CD14-positive monocyte (primary cell): ENCODE data around the gene CDH6. TPM values are rescaled to one million over a fixed set of nuclear protein-coding genes. Genes with fewer than 3 reads are reported as not detected.

Source experiments
- DNase-seq, 3 donors: peaks; one replicate each; pipeline ENCODE4 v3.0.0-alpha.2; 2011 to 2022
- H2AFZ ChIP-seq: 2 replicates; pipeline ENCODE4 v1.6.0; 2012; ENCODE audit warnings: mild to moderate bottlenecking, low read depth, low read length, inconsistent platforms; ENCODE audit not compliant: insufficient read depth, poor library complexity, severe bottlenecking
- H3K27ac ChIP-seq, 2 donors: 1 replicate in 1 of 2; 2 replicates in 1 of 2; pipeline ENCODE4 v1.5.1; 2012 to 2013; ENCODE audit warnings: low read length in 2 of 2, control low read depth in 1 of 2, inconsistent platforms in 1 of 2, low read depth in 1 of 2, mild to moderate bottlenecking in 1 of 2
- H3K27me3 ChIP-seq, 2 donors: one replicate each; pipeline versions ENCODE4 v1.6.0 to v1.6.1; 2011 to 2013; ENCODE audit warnings: low read length in 2 of 2; ENCODE audit not compliant: control insufficient read depth in 2 of 2, insufficient read depth in 2 of 2
- H3K36me3 ChIP-seq, 2 donors: replicated peaks in 1 of 2; 1 replicate in 1 of 2; 2 replicates in 1 of 2; pipeline versions ENCODE4 v1.5.1 to v1.6.1; 2012 to 2013; ENCODE audit warnings: low read length in 2 of 2, control low read depth in 1 of 2, inconsistent platforms in 1 of 2, mild to moderate bottlenecking in 1 of 2; ENCODE audit not compliant: insufficient read depth in 2 of 2, control insufficient read depth in 1 of 2
- H3K4me1 ChIP-seq, 2 donors: 1 replicate in 1 of 2; 2 replicates in 1 of 2; pipeline versions ENCODE4 v1.5.1 to v1.6.1; 2012 to 2013; ENCODE audit warnings: low read length in 2 of 2, control low read depth in 1 of 2, inconsistent platforms in 1 of 2, mild to moderate bottlenecking in 1 of 2, moderate library complexity in 1 of 2; ENCODE audit not compliant: insufficient read depth in 2 of 2, control insufficient read depth in 1 of 2
- H3K4me2 ChIP-seq: replicated peaks from 2 replicates; pipeline ENCODE3; 2012; ENCODE audit warnings: low read length, moderate library complexity, mild to moderate bottlenecking; ENCODE audit not compliant: poor library complexity, severe bottlenecking; ENCODE audit errors: extremely low read depth
- H3K4me3 ChIP-seq, 3 experiments: fragments of 200-600 bp in 1 of 3; sonication (generic) in 1 of 3; replicated peaks in 1 of 3; 1 replicate in 2 of 3; 2 replicates in 1 of 3; pipeline ENCODE4 v1.5.1; 2011 to 2013; ENCODE audit warnings: low read length in 3 of 3, mild to moderate bottlenecking in 3 of 3, control low read depth in 2 of 3, low read depth in 2 of 3, inconsistent platforms in 1 of 3, moderate library complexity in 1 of 3
- H3K79me2 ChIP-seq: 2 replicates; pipeline ENCODE4 v1.6.0; 2012; ENCODE audit warnings: mild to moderate bottlenecking, control low read depth, inconsistent platforms, low read length, moderate library complexity; ENCODE audit not compliant: insufficient read depth
- H3K9ac ChIP-seq: 2 replicates; pipeline ENCODE4 v1.6.0; 2017; ENCODE audit warnings: low read length, mild to moderate bottlenecking; ENCODE audit not compliant: insufficient read depth, poor library complexity, severe bottlenecking
- H3K9me3 ChIP-seq, 2 donors: replicated peaks in 1 of 2; 1 replicate in 1 of 2; 2 replicates in 1 of 2; pipeline versions ENCODE4 v1.5.1 to v1.6.1; 2012 to 2013; ENCODE audit warnings: low read length in 2 of 2, control low read depth in 1 of 2; ENCODE audit not compliant: control insufficient read depth in 1 of 2, insufficient read depth in 1 of 2
- H4K20me1 ChIP-seq: 2 replicates; pipeline ENCODE4 v1.6.0; 2012; ENCODE audit warnings: mild to moderate bottlenecking, low read length, control low read depth, moderate library complexity; ENCODE audit not compliant: insufficient read depth
- H3K27ac Mint-ChIP-seq, 7 donors: one replicate each; pipeline ENCODE4 v1.8.0; 2020; ENCODE audit warnings: mild to moderate bottlenecking in 7 of 7, mixed read lengths in 7 of 7, moderate library complexity in 6 of 7, inconsistent platforms in 2 of 7
- H3K27me3 Mint-ChIP-seq, 3 donors: one replicate each; pipeline ENCODE4 v1.8.0; 2021 to 2022; ENCODE audit warnings: low read depth in 3 of 3, mild to moderate bottlenecking in 3 of 3, mixed read lengths in 3 of 3, moderate library complexity in 3 of 3, inconsistent platforms in 1 of 3
- H3K36me3 Mint-ChIP-seq, 2 donors: one replicate each; pipeline ENCODE4 v1.8.0; 2020; ENCODE audit warnings: mixed read lengths in 2 of 2, inconsistent platforms in 1 of 2, mild to moderate bottlenecking in 1 of 2
- H3K4me1 Mint-ChIP-seq: one replicate; pipeline ENCODE4 v1.8.0; 2020; ENCODE audit warnings: mild to moderate bottlenecking, mixed read lengths
- H3K4me3 Mint-ChIP-seq, 2 donors: one replicate each; pipeline ENCODE4 v1.8.0; 2020; ENCODE audit warnings: mild to moderate bottlenecking in 2 of 2, mixed read lengths in 2 of 2, moderate library complexity in 1 of 2
- H3K9me3 Mint-ChIP-seq, 7 donors: one replicate each; pipeline ENCODE4 v1.8.0; 2020 to 2022; ENCODE audit warnings: mixed read lengths in 7 of 7, mild to moderate bottlenecking in 6 of 7, moderate library complexity in 6 of 7, inconsistent platforms in 2 of 7
- CTCF ChIP-seq: fragments of 200-600 bp; IDR thresholded peaks from one replicate; pipeline ENCODE4 v1.8.0; 2022; ENCODE audit warnings: antibody characterized with exemption, mild to moderate bottlenecking
- WGBS: methylation state at CpG from one replicate; pipeline ENCODE4 v1.1.5; 2013; ENCODE audit warnings: missing lambda C conversion rate; ENCODE audit not compliant: insufficient coverage; 5-methylcytosine and 5-hydroxymethylcytosine counted together
- intact Hi-C, 2 donors: fragments of 100-400 bp; cut with micrococcal nuclease; formaldehyde crosslinking; loops; one replicate each; pipeline versions ENCODE4 v1.15.0 to v1.15.1; 2023
- polyA plus RNA-seq, 3 donors: library from polyadenylated mRNA; depleted of rRNA in 1 of 3; unstranded in 2 of 3; stranded (reverse) in 1 of 3; fragments of 300-500 nt in 2 of 3; fragments of >200 nt in 1 of 3; fragmentation: Illumina TruSeq in 2 of 3; gene quantifications; 1 replicate in 2 of 3; 2 replicates in 1 of 3; pipeline ENCODE4 v1.2.3, GENCODE V29; 2012 to 2021

The CDH6 gene
- polyA plus RNA-seq, 3 donors = not detected

DNA sequence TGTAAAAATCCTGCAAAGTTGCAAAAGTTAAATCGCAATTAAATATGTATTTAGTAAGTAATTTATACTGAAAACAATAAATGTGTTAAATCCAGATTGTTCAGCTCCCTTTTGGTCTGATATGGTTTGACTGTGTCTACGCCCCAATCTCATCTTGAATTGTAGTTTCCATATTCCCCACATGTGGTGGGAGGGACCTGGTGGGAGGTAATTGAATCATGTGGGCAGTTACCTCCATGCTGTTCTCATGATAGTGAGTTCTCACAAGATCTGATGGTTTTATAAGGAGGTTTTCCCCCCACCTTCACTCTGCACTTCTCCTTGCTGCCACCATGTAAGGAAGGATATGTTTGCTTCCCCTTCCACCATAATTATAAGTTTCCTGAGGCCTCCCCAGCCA lies 140.0 kb downstream of the CDH6 start:
- H3K27ac Mint-ChIP-seq = peak overlapping the region in 1 of 7 donors; percentile 12
- H2AFZ ChIP-seq = no peak overlapping the region
- no peak for TF ChIP-seq CTCF
- peaks cover 0 to 3% (median 0%) of the 10 kb centered on the region in 7 donors for H3K9me3 Mint-ChIP-seq
- H3K9ac ChIP-seq = no peak overlapping the region
- H3K27me3 Mint-ChIP-seq = peaks cover 0 to 3% (median 0%) of the 10 kb centered on the region in 3 donors
- H3K4me3 ChIP-seq = no peak overlapping the region
- no peak overlapping the region for H3K27ac ChIP-seq
- WGBS = no CpG with 5 or more reads among the region's 2 CpGs
- H3K4me3 Mint-ChIP-seq = no peak overlapping the region
- H3K4me1 ChIP-seq = no peaks in the 10 kb centered on the region
- H3K36me3 Mint-ChIP-seq = no peaks in the 10 kb centered on the region
- intact Hi-C loops = no loop called here
- H3K27me3 ChIP-seq = no peaks in the 10 kb centered on the region
- no peak overlapping the region for H3K4me2 ChIP-seq
- no peaks in the 10 kb centered on the region for H4K20me1 ChIP-seq
- H3K4me1 Mint-ChIP-seq = no peaks in the 10 kb centered on the region
- no peaks in the 10 kb centered on the region for H3K79me2 ChIP-seq
- no peaks in the 10 kb centered on the region for H3K36me3 ChIP-seq
- no peaks in the 10 kb centered on the region for H3K9me3 ChIP-seq
- no peak for DNase-seq

DNA sequence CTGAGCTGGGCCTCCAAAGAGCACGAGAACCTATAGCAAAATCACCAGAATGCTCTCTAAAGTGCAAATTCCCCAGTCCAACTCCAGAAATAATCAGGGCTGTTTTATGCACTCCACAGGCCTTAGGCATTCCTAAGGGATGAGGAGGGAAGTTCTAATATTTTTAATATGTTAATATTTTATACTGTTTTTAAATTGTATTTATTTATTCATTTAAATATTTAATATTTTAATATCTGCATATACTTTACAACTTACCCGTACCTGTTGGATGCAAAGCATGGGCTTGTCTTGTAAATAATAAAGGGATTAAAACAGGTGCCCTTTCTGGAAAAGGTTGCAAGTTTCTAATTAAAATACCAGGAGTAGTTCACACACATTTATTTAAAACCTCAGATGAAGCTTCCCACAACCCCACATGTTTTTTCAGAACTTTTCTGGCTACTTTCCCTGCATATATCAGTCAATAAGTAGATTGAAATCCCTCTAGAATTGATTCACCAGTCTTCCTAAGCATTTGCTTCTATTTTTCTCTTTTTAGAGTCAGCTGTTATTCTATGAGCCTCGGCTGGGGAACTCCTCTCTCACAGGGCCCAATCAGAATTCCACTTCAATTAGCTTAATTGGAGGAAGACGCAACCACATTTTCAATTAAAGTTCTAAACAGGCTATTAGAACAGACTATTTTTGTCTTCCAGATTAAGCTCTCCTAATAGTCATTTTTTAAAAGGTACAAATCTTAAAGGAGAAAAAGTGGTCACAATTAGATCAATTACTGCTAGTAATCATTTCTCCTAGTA lies 140.8 kb downstream of the CDH6 start:
- Histone ChIP-seq H3K4me1 (no peaks in the 10 kb centered on the region), H3K4me3 (no peak overlapping the region), H3K9me3 (no peaks in the 10 kb centered on the region), H3K9ac (no peak overlapping the region), H3K27me3 (no peaks in the 10 kb centered on the region), H4K20me1 (no peaks in the 10 kb centered on the region), H3K79me2 (no peaks in the 10 kb centered on the region), H2AFZ (no peak overlapping the region), H3K4me2 (no peak overlapping the region), H3K27ac (no peak overlapping the region), H3K36me3 (no peaks in the 10 kb centered on the region)
- Mint-ChIP-seq H3K36me3 (no peaks in the 10 kb centered on the region), H3K27me3 (peaks cover 0 to 3% (median 0%) of the 10 kb centered on the region in 3 donors), H3K4me1 (no peaks in the 10 kb centered on the region), H3K9me3 (peaks cover 0 to 6% (median 2%) of the 10 kb centered on the region in 7 donors), H3K27ac (no peak overlapping the region), H3K4me3 (no peak overlapping the region)
- no CpG with 5 or more reads among the region's 4 CpGs for WGBS
- no peak for TF ChIP-seq CTCF
- no peak for DNase-seq
- intact Hi-C loops = no loop called here
